AG10803 (cell line): Measurements from ENCODE around the gene NINJ2.
"Not testable (repeated sequence)": the region's sequence is repeated elsewhere in the genome, so short reads cannot be mapped to it uniquely, and the experiment has no call there.

Source experiments
- DNase-seq: peaks from one replicate; pipeline ENCODE4 v3.0.0; 2010; ENCODE audit warnings: low read depth
- H3K4me3 ChIP-seq: 2 replicates; pipeline ENCODE4 v1.5.1; 2011; ENCODE audit warnings: mild to moderate bottlenecking, low read length, control low read depth
- CTCF ChIP-seq: conservative IDR thresholded peaks from 2 replicates; pipeline ENCODE4 v1.5.1; 2011; ENCODE audit warnings: mild to moderate bottlenecking, low read length, control low read depth, inconsistent platforms

The NINJ2 gene

GRCh38 chr12:639566-639965, 23.7 kb downstream of the NINJ2 start:
- no peak overlapping the region for H3K4me3 ChIP-seq
- TF ChIP-seq CTCF = no peak
- DNase-seq = no peak

GRCh38 chr12:638953-639557, 24.2 kb downstream of the NINJ2 start:
- no peak for TF ChIP-seq CTCF
- DNase-seq = no peak
- no peak overlapping the region for H3K4me3 ChIP-seq

GRCh38 chr12:636632-637031, 26.6 kb downstream of the NINJ2 start:
- DNase-seq = no peak
- no peak overlapping the region for H3K4me3 ChIP-seq
- TF ChIP-seq CTCF = no peak

GRCh38 chr12:633731-634130, 29.5 kb downstream of the NINJ2 start:
- H3K4me3 ChIP-seq = no peak overlapping the region
- no peak for TF ChIP-seq CTCF
- DNase-seq = no peak

- H3K4me3 ChIP-seq = no peak overlapping the region
- DNase-seq = peak; percentile 94
- no peak for TF ChIP-seq CTCF
These were observed 31.0 kb downstream of the NINJ2 start for GRCh38 chr12:632102-632696.

- no peak for TF ChIP-seq CTCF
- DNase-seq = no peak
- H3K4me3 ChIP-seq = no peak overlapping the region
These were observed 32.3 kb downstream of the NINJ2 start for GRCh38 chr12:630656-631632.

- H3K4me3 ChIP-seq, DNase-seq: not testable (repeated sequence)
These were observed 34.5 kb downstream of the NINJ2 start for GRCh38 chr12:628742-629078.
